Naive thymus-derived CD4-positive, alpha-beta T cell (primary cell): ENCODE measurements around the gene TMEM260. TPM values are rescaled to one million over a fixed set of nuclear protein-coding genes. Genes with fewer than 3 reads are reported as not detected.

Source experiments
- ATAC-seq: fragments of 150-1000 bp; cut with Tn5 transposase; 2 replicates; pipeline ENCODE4 v1.10.0; 2021; ENCODE audit warnings: mild to moderate bottlenecking, moderate library complexity
- CTCF ChIA-PET: fragments of 350-600 bp; sonication (Branson Sonifier 250); formaldehyde crosslinking; loops from one replicate; lab custom pipeline; 2021; ENCODE audit warnings: antibody characterized with exemption; lab: Charles Lee
- POLR2A ChIA-PET: fragments of 350-600 bp; sonication (Branson Sonifier 250); formaldehyde crosslinking; loops from one replicate; lab custom pipeline; 2021; ENCODE audit warnings: antibody characterized with exemption, inconsistent platforms; lab: Charles Lee
- DNase-seq, 9 donors: peaks; one replicate each; pipeline versions ENCODE4 v3.0.0 to v3.0.0-alpha.2; 2020 to 2022; ENCODE audit warnings: mixed read lengths in 1 of 9
- H3K27ac ChIP-seq: one replicate; pipeline ENCODE4 v1.7.0; 2013; ENCODE audit warnings: mild to moderate bottlenecking, low read depth, low read length, moderate library complexity
- H3K27me3 ChIP-seq, 2 donors: one replicate each; pipeline ENCODE4 v1.7.0; 2013; ENCODE audit warnings: low read length in 2 of 2, mild to moderate bottlenecking in 2 of 2, moderate library complexity in 2 of 2; ENCODE audit not compliant: control insufficient read depth in 2 of 2, insufficient read depth in 2 of 2
- H3K36me3 ChIP-seq, 3 experiments: 1 replicate in 2 of 3; 2 replicates in 1 of 3; pipeline ENCODE4 v1.7.0; 2013; ENCODE audit warnings: low read length in 3 of 3, mild to moderate bottlenecking in 3 of 3, moderate library complexity in 1 of 3; ENCODE audit not compliant: insufficient read depth in 3 of 3, control insufficient read depth in 2 of 3
- H3K4me1 ChIP-seq, 2 donors: one replicate each; pipeline ENCODE4 v1.7.0; 2013; ENCODE audit warnings: low read length in 2 of 2, mild to moderate bottlenecking in 2 of 2, moderate library complexity in 1 of 2; ENCODE audit not compliant: control insufficient read depth in 2 of 2, insufficient read depth in 2 of 2
- H3K4me3 ChIP-seq: 2 replicates; pipeline ENCODE4 v1.7.0; 2013; ENCODE audit warnings: mild to moderate bottlenecking, low read length
- H3K9me3 ChIP-seq, 3 experiments: 1 replicate in 2 of 3; 2 replicates in 1 of 3; pipeline ENCODE4 v1.7.0; 2013; ENCODE audit warnings: low read length in 3 of 3; ENCODE audit not compliant: control insufficient read depth in 2 of 3
- H3K27ac Mint-ChIP-seq, 9 donors: one replicate each; pipeline ENCODE4 v1.8.0; 2020 to 2022; ENCODE audit warnings: mixed read lengths in 9 of 9, mild to moderate bottlenecking in 8 of 9, moderate library complexity in 5 of 9, inconsistent platforms in 2 of 9
- H3K27me3 Mint-ChIP-seq, 5 donors: one replicate each; pipeline ENCODE4 v1.8.0; 2021 to 2022; ENCODE audit warnings: mixed read lengths in 5 of 5, mild to moderate bottlenecking in 1 of 5
- H3K36me3 Mint-ChIP-seq, 5 donors: one replicate each; pipeline ENCODE4 v1.8.0; 2020 to 2022; ENCODE audit warnings: mixed read lengths in 5 of 5, mild to moderate bottlenecking in 3 of 5, inconsistent platforms in 1 of 5
- H3K4me1 Mint-ChIP-seq, 7 donors: one replicate each; pipeline ENCODE4 v1.8.0; 2020 to 2022; ENCODE audit warnings: mixed read lengths in 7 of 7, mild to moderate bottlenecking in 3 of 7, inconsistent platforms in 1 of 7
- H3K4me3 Mint-ChIP-seq, 10 donors: one replicate each; pipeline ENCODE4 v1.8.0; 2020 to 2022; ENCODE audit warnings: mild to moderate bottlenecking in 10 of 10, mixed read lengths in 10 of 10, moderate library complexity in 6 of 10, inconsistent platforms in 2 of 10
- H3K9me3 Mint-ChIP-seq, 11 donors: one replicate each; pipeline ENCODE4 v1.8.0; 2020 to 2022; ENCODE audit warnings: mixed read lengths in 11 of 11, mild to moderate bottlenecking in 4 of 11, inconsistent platforms in 1 of 11, moderate library complexity in 1 of 11
- intact Hi-C, 2 donors: fragments of 100-400 bp; cut with micrococcal nuclease; formaldehyde crosslinking; loops; one replicate each; pipeline ENCODE4 v1.15.1; 2023
- polyA plus RNA-seq, 2 donors: library from polyadenylated mRNA; unstranded; fragments of 300-500 nt; fragmentation: Illumina TruSeq; gene quantifications; one replicate each; pipeline ENCODE4 v1.2.3, GENCODE V29; 2021
- total RNA-seq, 6 experiments: library from RNA in 5 of 6; stranded (reverse) in 5 of 6; gene quantifications; 1 replicate in 5 of 6; 2 replicates in 1 of 6; pipeline ENCODE4 v1.2.3 and lab custom pipeline; 2021 to 2026

Gene TMEM260
- total and polyA plus RNA-seq, 7 experiments from 2014 or later: 9.8 to 39.0 (median 23.4) TPM

DNA sequence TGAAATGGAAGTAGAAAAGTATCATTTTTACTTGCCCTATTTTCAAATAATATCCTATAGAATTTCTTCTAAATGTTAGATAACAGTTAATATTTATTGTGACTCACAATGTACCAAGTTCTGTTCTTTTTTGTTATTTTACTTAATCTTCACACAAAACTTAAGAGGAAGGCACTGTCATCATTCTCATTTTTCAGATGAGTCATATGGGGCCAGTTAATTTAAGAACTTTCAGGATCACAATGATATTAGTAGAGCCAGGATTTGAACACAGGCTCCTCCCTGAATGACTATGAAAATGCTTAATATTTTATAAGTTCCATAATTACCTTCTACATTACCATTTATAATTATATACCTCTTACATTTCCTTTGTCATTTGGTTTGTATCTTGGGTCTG is 10.4 kb upstream of the TMEM260 start:
- Mint-ChIP-seq H3K36me3 (peaks cover 0 to 4% (median 0%) of the 10 kb centered on the region in 5 donors), H3K4me3 (no peak overlapping the region), H3K9me3 (peaks cover 0 to 15% (median 4%) of the 10 kb centered on the region in 11 donors), H3K4me1 (no peaks in the 10 kb centered on the region), H3K27me3 (peaks cover 17 to 43% (median 34%) of the 10 kb centered on the region in 5 donors), H3K27ac (no peak overlapping the region)
- Histone ChIP-seq H3K36me3 (no peaks in the 10 kb centered on the region), H3K27ac (no peak overlapping the region), H3K4me1 (no peaks in the 10 kb centered on the region), H3K4me3 (no peak overlapping the region), H3K9me3 (no peaks in the 10 kb centered on the region), H3K27me3 (no peaks in the 10 kb centered on the region)
- CTCF ChIA-PET: no interaction called here
- DNase-seq (no peak), ATAC-seq (no peak)
- intact Hi-C loops: no loop called here
- POLR2A ChIA-PET: no interaction called here

DNA sequence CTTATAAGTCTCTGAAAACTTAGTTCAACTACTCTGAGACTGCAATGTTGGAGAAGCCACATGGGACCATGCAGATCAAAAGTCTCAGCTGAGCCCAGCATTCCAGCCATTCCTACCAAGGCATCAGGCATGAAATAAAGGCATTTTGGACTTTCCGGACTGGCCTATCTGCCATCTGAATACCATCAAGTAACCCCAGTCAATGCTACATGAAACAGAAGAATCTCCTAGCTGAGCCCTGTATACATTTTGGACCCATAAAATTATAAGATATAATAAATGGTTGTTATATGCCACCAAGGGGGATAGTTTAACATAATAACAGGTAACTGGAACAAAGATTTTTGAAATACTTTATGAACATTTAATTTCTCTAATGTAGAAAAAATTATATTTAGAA is 9.3 kb upstream of the TMEM260 start:
- Histone ChIP-seq H3K4me1 (no peaks in the 10 kb centered on the region), H3K4me3 (no peak overlapping the region), H3K27me3 (no peaks in the 10 kb centered on the region), H3K27ac (no peak overlapping the region), H3K9me3 (no peaks in the 10 kb centered on the region), H3K36me3 (no peaks in the 10 kb centered on the region)
- Mint-ChIP-seq H3K9me3 (peaks cover 0 to 8% (median under 1%) of the 10 kb centered on the region in 11 donors), H3K27me3 (peaks cover 16 to 40% (median 29%) of the 10 kb centered on the region in 5 donors), H3K36me3 (peaks cover 0 to 1% (median 0%) of the 10 kb centered on the region in 5 donors), H3K4me1 (no peaks in the 10 kb centered on the region), H3K27ac (no peak overlapping the region), H3K4me3 (no peak overlapping the region)
- intact Hi-C loops: no loop called here
- no peak for ATAC-seq
- ChIA-PET POLR2A (interaction anchor here (1.5 kb wide), 1 partner anchor 10 kb away, joined by 6 read pairs; the partner anchor contains the start of gene TMEM260), CTCF (no interaction called here)
- no peak for DNase-seq

DNA sequence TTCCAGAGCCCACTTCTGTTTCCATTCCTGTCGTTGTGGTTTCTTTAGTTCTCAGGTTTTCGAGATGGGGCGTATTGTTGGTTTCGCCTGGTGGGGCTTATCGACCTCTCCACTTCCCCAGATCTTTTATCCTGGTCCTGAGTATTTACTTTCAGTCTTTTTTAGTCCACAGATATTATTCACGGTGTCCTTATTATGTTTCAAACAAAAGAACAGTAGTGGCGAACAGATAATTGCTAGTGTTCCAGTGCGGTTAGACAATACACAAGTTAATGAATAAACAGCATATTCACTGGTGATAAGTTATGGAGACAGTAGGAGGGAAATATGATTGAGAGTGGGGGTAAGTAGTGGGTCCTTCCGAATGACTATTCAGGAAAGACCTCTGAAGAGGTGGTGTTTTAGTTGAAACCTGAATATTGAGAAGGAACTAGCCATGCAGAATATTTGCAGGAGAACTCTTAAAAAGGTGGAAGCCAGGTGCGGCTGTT is 668 bp downstream of the TMEM260 start:
- H3K27me3 Mint-ChIP-seq: no peaks in the 10 kb centered on the region
- ChIA-PET CTCF (no interaction called here), POLR2A (interaction anchor here (1.0 to 2.4 kb wide), 10 partner anchors 10 to 1718 kb away, joined by 3 to 17 read pairs (median 4); partner anchors contain the start of genes AP5M1, ARID4A, EXOC5 and PELI2)
- H3K36me3 ChIP-seq: peaks cover 0 to 6% (median 0%) of the 10 kb centered on the region in 3 experiments
- H3K27ac ChIP-seq: peak overlapping the region; percentile 88
- H3K36me3 Mint-ChIP-seq: peaks cover 0 to 6% (median 0%) of the 10 kb centered on the region in 5 donors
- DNase-seq (no peak), ATAC-seq (no peak)
- peak overlapping the region; percentile 83 for H3K4me3 ChIP-seq
- no peaks in the 10 kb centered on the region for H3K9me3 ChIP-seq
- peaks cover 33 to 46% (median 43%) of the 10 kb centered on the region in 7 donors for H3K4me1 Mint-ChIP-seq
- intact Hi-C loops: loop anchor here (5.0 kb wide), 2 partner anchors 463 to 1847 kb away; partner anchors contain the start of genes KIAA0586 (in 1 of the 2), PELI2 (in 1 of the 2) and TIMM9 (in 1 of the 2)
- no peaks in the 10 kb centered on the region for H3K27me3 ChIP-seq
- peaks cover 19 to 22% of the 10 kb centered on the region in 2 donors for H3K4me1 ChIP-seq
- peak overlapping the region; percentile 87 to 97 (median 94) for H3K4me3 Mint-ChIP-seq
- peak overlapping the region; percentile 90 to 96 (median 92) for H3K27ac Mint-ChIP-seq
- H3K9me3 Mint-ChIP-seq: peaks cover 0 to 4% (median 0%) of the 10 kb centered on the region in 11 donors

DNA sequence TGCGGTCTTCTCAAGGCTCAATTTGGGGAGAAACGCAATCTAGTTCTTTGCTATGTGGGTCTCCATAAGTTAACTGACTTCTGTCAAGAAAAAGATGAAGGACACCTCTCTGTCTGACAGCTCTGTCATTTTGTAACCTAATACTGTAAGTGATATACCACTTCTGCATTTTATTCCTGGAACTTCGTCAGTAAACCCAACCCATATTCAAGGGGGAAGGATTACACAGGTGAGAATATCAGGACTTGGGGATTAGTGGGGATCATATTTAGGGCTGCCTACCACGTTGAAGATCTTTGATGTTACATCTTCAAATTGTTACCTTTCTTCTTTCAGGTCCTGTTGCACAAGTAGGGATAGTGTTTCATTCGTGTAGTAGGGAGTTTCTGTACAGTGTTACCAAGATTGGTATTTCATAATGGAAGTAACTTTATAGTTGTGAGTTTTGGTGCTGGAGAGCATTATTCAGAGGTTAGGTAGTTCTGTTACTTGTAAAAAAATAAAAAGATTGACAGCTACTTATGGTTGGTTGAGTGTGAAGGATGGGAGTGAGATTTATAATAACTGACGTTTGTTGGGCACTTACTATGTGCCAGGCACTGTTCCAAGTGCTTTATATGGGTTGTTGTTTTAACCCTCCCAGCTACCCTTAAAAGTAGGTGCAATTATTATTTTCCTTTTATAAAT is 1.6 kb downstream of the TMEM260 start:
- peaks cover 0 to 13% (median 5%) of the 10 kb centered on the region in 3 experiments for H3K36me3 ChIP-seq
- peak overlapping the region in 5 of 9 donors; percentile 2 to 60 (median 22) for H3K27ac Mint-ChIP-seq
- H3K9me3 Mint-ChIP-seq: peaks cover 0 to 4% (median 0%) of the 10 kb centered on the region in 11 donors
- H3K4me3 ChIP-seq: peak overlapping the region; percentile 83
- H3K9me3 ChIP-seq: no peaks in the 10 kb centered on the region
- H3K27me3 Mint-ChIP-seq: no peaks in the 10 kb centered on the region
- ChIA-PET POLR2A (interaction anchor here (1.1 to 1.7 kb wide), 3 partner anchors 10 to 20 kb away, joined by 3 to 6 read pairs (median 5); no protein-coding TSS in a partner anchor), CTCF (interaction anchor here (0.8 kb wide), 1 partner anchor 683 kb away, joined by 3 read pairs; no protein-coding TSS in a partner anchor)
- H3K36me3 Mint-ChIP-seq: peaks cover 0 to 11% (median 4%) of the 10 kb centered on the region in 5 donors
- no peak for DNase-seq
- H3K4me3 Mint-ChIP-seq: peak overlapping the region; percentile 87 to 97 (median 94)
- peaks cover 33 to 53% (median 46%) of the 10 kb centered on the region in 7 donors for H3K4me1 Mint-ChIP-seq
- intact Hi-C loops: loop anchor here (5.0 kb wide), 2 partner anchors 464 to 1846 kb away; partner anchors contain the start of genes KIAA0586 (in 1 of the 2), PELI2 (in 1 of the 2) and TIMM9 (in 1 of the 2)
- H3K27ac ChIP-seq: no peak overlapping the region
- no peaks in the 10 kb centered on the region for H3K27me3 ChIP-seq
- ATAC-seq: no peak
- H3K4me1 ChIP-seq: peaks cover 19 to 22% of the 10 kb centered on the region in 2 donors

DNA sequence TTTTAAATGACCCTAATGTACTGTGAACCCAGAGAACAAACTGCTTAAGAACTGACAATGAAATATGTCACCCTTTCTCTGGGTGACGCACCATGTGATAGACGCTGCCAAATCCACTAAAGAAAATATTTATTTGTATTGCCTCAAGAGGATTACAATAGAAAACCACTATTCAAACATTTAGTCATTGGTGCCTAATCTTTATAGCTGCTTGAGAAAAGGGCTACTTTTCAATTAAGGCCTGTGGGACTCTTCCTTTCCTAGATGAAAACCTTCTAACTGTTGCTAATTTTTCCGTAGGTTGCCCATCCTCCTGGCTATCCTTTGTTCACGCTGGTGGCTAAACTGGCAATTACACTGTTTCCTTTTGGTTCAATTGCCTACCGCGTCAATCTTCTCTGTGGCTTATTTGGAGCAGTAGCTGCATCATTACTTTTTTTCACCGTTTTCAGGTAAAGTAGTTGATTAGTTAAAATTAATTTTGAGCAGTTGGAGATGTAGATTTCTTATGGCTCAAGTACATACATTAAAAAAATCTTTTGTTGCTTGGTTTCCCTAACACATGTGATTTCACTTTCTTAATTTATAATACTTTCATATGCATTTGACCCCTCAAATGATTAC is 6.0 kb downstream of the TMEM260 start:
- H3K4me3 ChIP-seq: no peak overlapping the region
- Mint-ChIP-seq H3K4me3 (no peak overlapping the region), H3K4me1 (peaks cover 24 to 48% (median 40%) of the 10 kb centered on the region in 7 donors), H3K36me3 (peaks cover 4 to 32% (median 9%) of the 10 kb centered on the region in 5 donors), H3K27me3 (no peaks in the 10 kb centered on the region), H3K9me3 (no peaks in the 10 kb centered on the region), H3K27ac (no peak overlapping the region)
- no peaks in the 10 kb centered on the region for H3K9me3 ChIP-seq
- CTCF ChIA-PET: no interaction called here
- H3K27me3 ChIP-seq: no peaks in the 10 kb centered on the region
- H3K27ac ChIP-seq: no peak overlapping the region
- peaks cover 0 to 13% (median 8%) of the 10 kb centered on the region in 3 experiments for H3K36me3 ChIP-seq
- ATAC-seq (no peak), DNase-seq (no peak)
- POLR2A ChIA-PET: no interaction called here
- intact Hi-C loops: no loop called here
- H3K4me1 ChIP-seq: peaks cover 17 to 19% of the 10 kb centered on the region in 2 donors

DNA sequence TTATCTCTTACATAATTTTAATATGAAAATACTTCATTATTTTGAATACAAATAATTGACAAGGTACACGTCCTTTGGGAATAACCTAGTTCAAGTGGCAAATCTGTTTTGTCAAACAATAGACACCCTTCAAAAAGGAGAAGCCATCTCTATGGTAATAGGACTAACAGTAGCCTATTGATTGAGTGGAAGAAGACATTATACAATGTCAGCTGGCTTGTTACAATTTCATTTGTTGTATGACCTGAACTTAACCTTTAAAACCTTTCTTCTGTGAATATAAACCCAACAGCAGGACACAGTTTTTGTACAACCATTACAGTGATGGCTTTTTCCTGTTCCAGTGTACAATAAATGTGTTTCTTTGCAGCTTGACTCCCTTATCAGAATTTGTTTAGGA is 8.1 kb downstream of the TMEM260 start:
- DNase-seq: no peak
- Histone ChIP-seq H3K9me3 (no peaks in the 10 kb centered on the region), H3K4me1 (no peaks in the 10 kb centered on the region), H3K27me3 (no peaks in the 10 kb centered on the region), H3K27ac (no peak overlapping the region), H3K36me3 (peaks cover 0 to 16% (median 8%) of the 10 kb centered on the region in 3 experiments), H3K4me3 (no peak overlapping the region)
- ATAC-seq: no peak
- intact Hi-C loops: no loop called here
- H3K27me3 Mint-ChIP-seq: no peaks in the 10 kb centered on the region
- no peaks in the 10 kb centered on the region for H3K9me3 Mint-ChIP-seq
- H3K4me3 Mint-ChIP-seq: no peak overlapping the region
- ChIA-PET CTCF (no interaction called here), POLR2A (no interaction called here)
- no peak overlapping the region for H3K27ac Mint-ChIP-seq
- peaks cover 9 to 32% (median 22%) of the 10 kb centered on the region in 7 donors for H3K4me1 Mint-ChIP-seq
- H3K36me3 Mint-ChIP-seq: peaks cover 4 to 39% (median 9%) of the 10 kb centered on the region in 5 donors
